Measurements from ENCODE around the gene PPFIA4. TPM values are rescaled to one million over a fixed set of nuclear protein-coding genes. Genes with fewer than 3 reads are reported as not detected.

PPFIA4 gene
- total RNA-seq, 1 experiment from 2014 or later: 12.1 TPM

GRCh38 chr1:203063287-203063686 lies 37.0 kb downstream of the PPFIA4 start:
- BruUV-seq (replicated peaks): no TSS peak
- CTCF ChIA-PET: no interaction called here

GRCh38 chr1:203065191-203065590 lies 38.9 kb downstream of the PPFIA4 start:
- intact Hi-C loops (cut with micrococcal nuclease): no loop called here
- no peaks in the 10 kb centered on the region for H3K27me3 ChIP-seq (ENCODE audit: low read length)
- no peak overlapping the region for H3K9ac ChIP-seq (ENCODE audit: low read length)
- no TSS peak for BruUV-seq (replicated peaks)
- POLR2A ChIA-PET (ENCODE audit: unreplicated experiment): no interaction called here
- H3K9me2 ChIP-seq (replicated peaks; ENCODE audit: low read length): no peaks in the 10 kb centered on the region
- CTCF ChIA-PET: no interaction called here
- no peaks in the 10 kb centered on the region for H3K9me3 ChIP-seq (ENCODE audit: low read length)
- H3K4me2 ChIP-seq (ENCODE audit: low read length): no peak overlapping the region
- no peak overlapping the region for H2AFZ ChIP-seq (ENCODE audit: low read length)
- no peaks in the 10 kb centered on the region for H3F3A ChIP-seq (ENCODE audit: low read length, unreplicated experiment)
- H3K79me2 ChIP-seq (ENCODE audit: low read length): no peaks in the 10 kb centered on the region
- no peaks in the 10 kb centered on the region for H3K4me1 ChIP-seq (ENCODE audit: insufficient read depth, low read length)
- no peak for DNase-seq
- no peak for ATAC-seq
- H3K27ac ChIP-seq (ENCODE audit: low read length): no peak overlapping the region
- H4K20me1 ChIP-seq (ENCODE audit: low read length): no peaks in the 10 kb centered on the region
- no peaks in the 10 kb centered on the region for H3K36me3 ChIP-seq (ENCODE audit: low read depth, low read length)
- TF ChIP-seq EZH2phosphoT487 (IDR thresholded peaks at IDR 0.05; ENCODE audit: borderline replicate concordance, low read length) (no peak), EZH2 (IDR thresholded peaks at IDR 0.05; ENCODE audit: low read length, unreplicated experiment) (no peak), CTCF (conservative IDR thresholded peaks at IDR 0.05; ENCODE audit: low read depth, low read length) (no peak)
- no peak overlapping the region for H3K4me3 ChIP-seq (ENCODE audit: low read length)

More at GRCh38 chr1:203063287-203063686, 37.0 kb downstream of the PPFIA4 start:
- DNase-seq: no peak
- intact Hi-C loops (cut with micrococcal nuclease): no loop called here
- H3F3A ChIP-seq (ENCODE audit: low read length, unreplicated experiment): no peaks in the 10 kb centered on the region
- no peaks in the 10 kb centered on the region for H4K20me1 ChIP-seq (ENCODE audit: low read length)
- H3K9me2 ChIP-seq (replicated peaks; ENCODE audit: low read length): no peaks in the 10 kb centered on the region
- POLR2A ChIA-PET (ENCODE audit: unreplicated experiment): no interaction called here
- H3K79me2 ChIP-seq (ENCODE audit: low read length): no peaks in the 10 kb centered on the region
- no peak for ATAC-seq
- 0 out of 2 replicates have a peak, but pooled peaks cover 4% of the 10 kb centered on the region for H3K27me3 ChIP-seq (ENCODE audit: low read length)
- H3K4me2 ChIP-seq (ENCODE audit: low read length): no peak overlapping the region
- TF ChIP-seq EZH2phosphoT487 (IDR thresholded peaks at IDR 0.05; ENCODE audit: borderline replicate concordance, low read length): no peak
- no peak for TF ChIP-seq EZH2 (IDR thresholded peaks at IDR 0.05; ENCODE audit: low read length, unreplicated experiment)
- no peak for TF ChIP-seq CTCF (conservative IDR thresholded peaks at IDR 0.05; ENCODE audit: low read depth, low read length)
- H3K27ac ChIP-seq (ENCODE audit: low read length): no peak overlapping the region
- H3K9ac ChIP-seq (ENCODE audit: low read length): no peak overlapping the region
- H3K4me3 ChIP-seq (ENCODE audit: low read length): no peak overlapping the region
- H3K4me1 ChIP-seq (ENCODE audit: insufficient read depth, low read length): no peaks in the 10 kb centered on the region
- H3K9me3 ChIP-seq (ENCODE audit: low read length): no peaks in the 10 kb centered on the region
- H3K36me3 ChIP-seq (ENCODE audit: low read depth, low read length): no peaks in the 10 kb centered on the region
- no peak overlapping the region for H2AFZ ChIP-seq (ENCODE audit: low read length)

- TF ChIP-seq EZH2phosphoT487 (IDR thresholded peaks at IDR 0.05; ENCODE audit: borderline replicate concordance, low read length) (no peak), CTCF (conservative IDR thresholded peaks at IDR 0.05; ENCODE audit: low read depth, low read length) (no peak), EZH2 (IDR thresholded peaks at IDR 0.05; ENCODE audit: low read length, unreplicated experiment) (no peak)
- H3K4me1 ChIP-seq (ENCODE audit: insufficient read depth, low read length): no peaks in the 10 kb centered on the region
- POLR2A ChIA-PET (ENCODE audit: unreplicated experiment): no interaction called here
- no peaks in the 10 kb centered on the region for H3K36me3 ChIP-seq (ENCODE audit: low read depth, low read length)
- no TSS peak for BruUV-seq (replicated peaks)
- no peaks in the 10 kb centered on the region for H3K79me2 ChIP-seq (ENCODE audit: low read length)
- CTCF ChIA-PET: no interaction called here
- no peak overlapping the region for H2AFZ ChIP-seq (ENCODE audit: low read length)
- intact Hi-C loops (cut with micrococcal nuclease): no loop called here
- DNase-seq (no peak), ATAC-seq (no peak)
- no peaks in the 10 kb centered on the region for H4K20me1 ChIP-seq (ENCODE audit: low read length)
- H3K9ac ChIP-seq (ENCODE audit: low read length): no peak overlapping the region
- H3K9me2 ChIP-seq (replicated peaks; ENCODE audit: low read length): no peaks in the 10 kb centered on the region
- H3K4me2 ChIP-seq (ENCODE audit: low read length): no peak overlapping the region
- no peak overlapping the region for H3K27ac ChIP-seq (ENCODE audit: low read length)
- H3F3A ChIP-seq (ENCODE audit: low read length, unreplicated experiment): no peaks in the 10 kb centered on the region
- H3K27me3 ChIP-seq (ENCODE audit: low read length): no peaks in the 10 kb centered on the region
- no peak overlapping the region for H3K4me3 ChIP-seq (ENCODE audit: low read length)
- no peaks in the 10 kb centered on the region for H3K9me3 ChIP-seq (ENCODE audit: low read length)
These were observed 39.7 kb downstream of the PPFIA4 start for GRCh38 chr1:203065986-203066385.

All from PC-3 (cell line).